Caki2 (cell line): Measurements from ENCODE around the gene KIF3A. TPM values are rescaled to one million over a fixed set of nuclear protein-coding genes. Genes with fewer than 3 reads are reported as not detected.

Experiments
- DNase-seq: peaks from one replicate; pipeline ENCODE4 v3.0.0-alpha.2; 2015; ENCODE audit warnings: low read depth
- in situ Hi-C: cut with HindIII; loops from 2 replicates; pipeline ENCODE4 v1.10.0; 2016; ENCODE audit warnings: low sequenced_read_pairs, low pct_unique_long_range_greater_than_20kb, mixed read lengths
- total RNA-seq: library from RNA; depleted of rRNA; stranded (reverse); fragments of >200 nt; shearing (Covaris generic); gene quantifications from 2 replicates; pipeline ENCODE4 v1.2.3, GENCODE V29; 2014; ENCODE audit warnings: low replicate concordance

The KIF3A gene
- total RNA-seq, 1 experiment from 2014 or later, result 2.1 TPM

- no peak for DNase-seq
- in situ Hi-C loops, result no loop called here
These were observed 35.1 kb upstream of the KIF3A start for GRCh38 chr5:132772291-132773070.

- DNase-seq, result peak; percentile 47
- in situ Hi-C loops, result no loop called here
These were observed 34.2 kb upstream of the KIF3A start for GRCh38 chr5:132771503-132771998.

GRCh38 chr5:132770476-132771159, 33.3 kb upstream of the KIF3A start:
- in situ Hi-C loops, result no loop called here
- DNase-seq, result no peak

GRCh38 chr5:132768485-132768868, 31.1 kb upstream of the KIF3A start:
- no peak for DNase-seq
- in situ Hi-C loops, result no loop called here

GRCh38 chr5:132767150-132767549, 29.8 kb upstream of the KIF3A start:
- in situ Hi-C loops, result no loop called here
- DNase-seq, result no peak

- in situ Hi-C loops, result no loop called here
- no peak for DNase-seq
These were observed 29.4 kb upstream of the KIF3A start for GRCh38 chr5:132766806-132767055.

- in situ Hi-C loops, result no loop called here
- DNase-seq, result no peak
These were observed 28.9 kb upstream of the KIF3A start for GRCh38 chr5:132766020-132766805.

- in situ Hi-C loops, result no loop called here
- no peak for DNase-seq
These were observed 28.1 kb upstream of the KIF3A start for GRCh38 chr5:132765311-132766019.

GRCh38 chr5:132764671-132765238, 27.4 kb upstream of the KIF3A start:
- in situ Hi-C loops, result no loop called here
- DNase-seq, result no peak

- in situ Hi-C loops, result no loop called here
These were observed 26.7 kb upstream of the KIF3A start for GRCh38 chr5:132764051-132764450.

GRCh38 chr5:132763181-132764036, 26.1 kb upstream of the KIF3A start:
- in situ Hi-C loops, result no loop called here
- DNase-seq, result no peak

More at GRCh38 chr5:132764051-132764450, 26.7 kb upstream of the KIF3A start:
- DNase-seq, result no peak

- no peak for DNase-seq
- in situ Hi-C loops, result no loop called here
These were observed 25.1 kb upstream of the KIF3A start for GRCh38 chr5:132762246-132763000.

GRCh38 chr5:132761321-132762240, 24.2 kb upstream of the KIF3A start:
- in situ Hi-C loops, result no loop called here
- DNase-seq, result no peak

- DNase-seq, result no peak
- in situ Hi-C loops, result no loop called here
These were observed 23.4 kb upstream of the KIF3A start for GRCh38 chr5:132760601-132761317.

- in situ Hi-C loops, result no loop called here
- no peak for DNase-seq
These were observed 22.7 kb upstream of the KIF3A start for GRCh38 chr5:132760049-132760420.
